Measurements from ENCODE around the gene CCDC85C. TPM values are rescaled to one million over a fixed set of nuclear protein-coding genes. Genes with fewer than 3 reads are reported as not detected.

The CCDC85C gene
- polyA plus RNA-seq, 12 donors, result 2.9 to 10.4 (median 3.7) TPM; not detected in 1

GRCh38 chr14:99514552-99515300 is 89.3 kb downstream of the CCDC85C start:
- DNase-seq, result no peak

GRCh38 chr14:99513946-99514551 is 90.0 kb downstream of the CCDC85C start:
- no peak for DNase-seq

DNA sequence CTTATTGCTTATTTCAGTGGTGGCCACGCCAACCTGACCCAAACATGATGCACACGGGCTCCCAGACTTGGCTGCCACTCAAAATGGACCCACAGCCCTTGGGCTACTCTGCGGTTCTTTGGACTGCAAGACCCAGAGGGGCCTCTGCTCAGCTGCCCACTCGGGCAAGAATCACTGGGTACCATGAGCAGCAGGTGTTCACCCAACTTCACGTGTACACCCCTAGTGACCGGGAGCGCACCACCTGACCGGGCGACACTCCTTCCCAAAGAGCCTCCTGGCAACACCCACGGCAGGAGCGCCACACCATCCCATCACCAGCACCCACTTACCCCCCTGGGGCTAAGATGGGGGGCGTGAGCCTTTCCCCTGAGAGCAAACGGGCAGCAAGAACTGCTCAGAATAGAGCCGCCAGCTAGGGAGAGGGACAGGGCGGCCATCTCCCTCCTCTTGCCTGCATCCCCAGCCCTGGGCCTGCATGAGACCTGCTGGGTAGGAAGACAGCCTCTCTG is 90.8 kb downstream of the CCDC85C start:
- no peak for DNase-seq

- DNase-seq, result no peak
These were observed 91.3 kb downstream of the CCDC85C start for GRCh38 chr14:99512571-99513182.

GRCh38 chr14:99512110-99512449 is 91.9 kb downstream of the CCDC85C start:
- no peak for DNase-seq

GRCh38 chr14:99511421-99512109 is 92.4 kb downstream of the CCDC85C start:
- peak; percentile 28 for DNase-seq

DNA sequence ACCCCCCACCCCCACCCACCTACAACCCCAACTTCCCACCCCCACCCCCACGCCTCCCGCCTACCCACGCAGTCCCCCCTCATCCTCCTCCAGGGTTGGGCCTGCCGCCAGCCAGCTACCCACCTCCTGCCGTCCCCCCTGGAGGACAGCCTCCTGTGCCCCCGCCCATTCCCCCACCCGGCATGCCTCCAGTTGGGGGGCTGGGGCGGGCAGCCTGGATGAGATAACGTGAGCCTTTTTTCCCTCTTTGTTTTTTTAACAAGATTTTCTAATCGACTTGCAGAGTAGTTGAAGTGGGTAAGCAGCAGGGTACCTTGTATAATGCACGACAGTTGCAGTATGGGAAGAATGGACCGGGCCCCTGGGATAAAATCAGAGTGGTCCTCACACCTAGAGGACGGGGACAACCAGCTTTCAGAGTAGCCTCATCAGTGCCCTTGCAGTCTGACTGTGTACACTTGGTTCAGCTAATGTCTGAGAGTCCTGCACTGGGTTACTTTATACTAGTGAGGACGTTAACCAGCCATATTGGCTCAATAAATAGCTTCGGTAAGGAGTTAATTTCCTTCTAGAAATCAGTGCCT is 93.4 kb downstream of the CCDC85C start:
- no peak for DNase-seq

- DNase-seq, result no peak
These were observed 94.0 kb downstream of the CCDC85C start for GRCh38 chr14:99509871-99510555.

DNA sequence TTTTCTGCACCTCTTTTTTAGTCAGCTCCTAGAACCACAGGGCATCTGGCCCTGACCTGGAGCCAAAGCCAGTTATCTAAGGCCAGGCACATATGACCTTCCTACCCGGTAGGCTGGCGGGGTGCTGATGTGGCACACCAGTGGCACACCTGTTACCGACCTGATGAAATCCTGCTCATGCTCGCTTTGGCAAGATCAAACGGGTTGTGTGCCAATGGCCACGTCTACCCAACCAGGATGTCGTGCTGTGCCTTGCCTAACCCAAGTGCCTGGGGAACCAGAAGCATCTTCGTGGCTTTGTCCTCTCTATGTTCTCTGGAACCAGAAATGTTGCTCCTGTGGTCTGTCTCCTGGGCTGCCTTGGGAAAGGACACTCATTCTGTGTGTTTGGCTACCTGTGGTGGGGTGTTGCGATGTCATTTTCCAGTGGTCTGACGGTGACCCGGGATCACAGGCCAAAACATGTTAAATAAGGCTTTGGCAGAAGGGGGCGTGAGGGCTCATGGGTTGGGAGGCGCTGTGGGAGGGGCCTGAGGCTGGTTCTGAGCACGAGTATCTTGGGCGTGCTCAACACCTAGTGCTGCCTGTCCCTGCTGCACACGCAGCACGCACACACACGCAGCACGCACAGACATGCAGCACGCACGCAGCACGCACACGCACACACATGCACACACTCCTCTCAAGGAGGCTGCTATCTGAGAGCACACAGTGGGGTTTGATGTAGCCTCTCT is 94.9 kb downstream of the CCDC85C start:
- no peak for DNase-seq

- DNase-seq, result no peak
These were observed 96.0 kb downstream of the CCDC85C start for GRCh38 chr14:99507860-99508640.

DNA sequence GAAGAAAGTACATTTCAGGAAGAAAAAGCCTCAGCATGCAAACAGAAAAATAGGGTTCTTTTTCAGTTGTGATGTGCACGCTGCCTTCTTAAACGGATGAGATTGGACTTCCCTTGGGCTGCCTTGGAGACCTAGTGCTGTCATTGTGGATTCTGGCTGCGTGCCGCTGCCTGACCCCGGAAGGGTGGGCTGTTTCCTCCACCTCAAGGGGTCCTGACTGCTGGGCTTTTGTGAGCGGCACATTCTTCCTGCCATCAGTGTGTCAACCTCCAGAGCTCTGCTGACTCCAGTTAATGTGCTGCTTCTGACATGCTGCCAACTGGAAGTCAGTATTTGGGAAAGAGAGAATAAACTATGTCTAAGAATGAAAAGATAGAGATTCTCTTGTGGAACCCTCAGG is 97.7 kb downstream of the CCDC85C start:
- DNase-seq, result no peak

DNA sequence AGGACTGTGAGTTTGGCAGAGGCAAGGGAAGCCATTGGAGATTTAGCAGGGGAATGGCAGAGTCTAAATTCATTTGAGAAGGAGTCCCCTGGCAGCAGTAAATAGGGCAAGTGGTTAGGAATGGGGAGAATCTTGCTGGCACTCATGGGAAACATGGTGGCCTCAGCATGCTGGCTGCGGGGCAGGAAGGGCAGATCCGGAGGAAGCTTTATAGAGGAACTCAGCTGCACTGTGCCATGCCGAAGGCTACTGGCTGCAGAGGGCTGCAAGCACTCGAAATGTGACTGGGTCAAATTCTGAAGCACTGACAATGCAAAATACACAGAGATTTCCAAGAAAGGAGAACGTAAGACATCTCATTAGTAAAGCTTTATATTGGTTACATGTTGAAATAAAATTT is 98.9 kb downstream of the CCDC85C start:
- DNase-seq, result no peak

GRCh38 chr14:99503848-99504453 is 100.1 kb downstream of the CCDC85C start:
- no peak for DNase-seq

- no peak for DNase-seq
These were observed 101.0 kb downstream of the CCDC85C start for GRCh38 chr14:99502989-99503421.

DNA sequence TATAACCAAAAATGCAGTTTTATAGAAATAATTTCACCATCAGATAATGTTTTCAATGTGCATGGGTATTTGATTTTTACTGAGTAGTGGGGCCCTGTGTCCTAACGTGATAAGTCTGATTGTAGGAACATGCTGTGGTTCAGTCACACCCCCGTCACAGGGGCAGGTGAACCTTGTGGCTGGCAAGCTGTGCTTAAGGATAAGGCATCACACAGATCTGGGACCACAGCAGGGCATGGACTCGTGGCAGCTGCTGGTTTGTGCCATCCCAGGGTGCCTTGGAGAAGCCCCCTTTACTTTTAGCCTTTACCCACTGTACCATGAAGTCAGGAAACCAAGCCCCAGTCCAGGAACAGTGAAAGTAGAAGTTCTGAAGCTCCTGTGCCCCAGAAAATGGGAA is 106.1 kb downstream of the CCDC85C start:
- DNase-seq, result no peak

DNA sequence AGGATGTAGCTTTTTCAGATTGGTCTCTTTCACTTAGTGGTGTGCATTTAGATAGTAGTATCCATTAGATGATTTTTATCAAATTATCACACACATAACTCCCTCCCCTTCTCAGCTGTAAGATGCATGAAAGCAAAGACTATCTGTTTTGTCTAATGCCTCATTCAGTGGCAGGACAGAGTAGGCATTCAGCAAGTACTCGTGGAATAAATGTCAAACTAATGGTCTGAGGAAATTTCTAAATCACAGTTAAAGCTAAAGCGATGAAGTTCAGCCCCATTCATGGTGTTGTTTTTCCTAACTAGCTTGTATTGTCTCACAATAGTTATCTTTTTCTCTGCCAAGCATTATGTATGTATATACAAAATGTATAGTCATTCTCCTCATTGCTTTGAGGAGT is 106.7 kb downstream of the CCDC85C start:
- no peak for DNase-seq

- no peak for DNase-seq
These were observed 119.9 kb downstream of the CCDC85C start for GRCh38 chr14:99484106-99484505.

DNA sequence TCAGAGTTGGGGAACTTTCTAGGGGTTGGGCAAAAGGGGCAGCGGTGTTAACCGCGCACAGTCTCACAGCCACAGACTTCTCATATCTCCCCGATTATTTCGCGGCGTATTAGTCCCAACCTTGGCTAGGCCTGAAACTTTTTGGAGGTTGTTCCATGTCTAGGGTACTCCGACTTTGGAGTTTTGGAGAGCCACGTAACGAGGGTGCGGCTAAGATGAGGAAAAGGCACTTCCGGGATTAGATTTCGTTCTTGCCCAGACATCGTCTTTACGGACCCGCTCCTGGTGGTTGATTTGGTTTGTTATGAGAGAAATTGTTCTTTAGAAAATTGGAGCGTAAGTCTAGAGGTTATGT is 122.3 kb downstream of the CCDC85C start:
- peak; percentile 27 for DNase-seq

- DNase-seq, result peak; percentile 100
These were observed 122.9 kb downstream of the CCDC85C start, which contains the start of gene CCNK for GRCh38 chr14:99480917-99481744. CCNK (plus strand) TSS chr14:99481409; CDS start chr14:99492678, 11,269 bp downstream.

Data from muscle of arm (tissue), 12 donors.